GM23338 (cell line): ENCODE measurements around the gene TENM4. TPM values are rescaled to one million over a fixed set of nuclear protein-coding genes. Genes with fewer than 3 reads are reported as not detected.

Experiments used
- ATAC-seq: fragments of 200-7000 bp; cut with Tn5 transposase; 3 replicates; pipeline ENCODE4 v1.9.1; 2020
- DNase-seq: peaks from one replicate; pipeline ENCODE4 v3.0.0-alpha.2; 2015; ENCODE audit warnings: low spot score
- H2AFZ ChIP-seq: fragments of 200-600 bp; sonication (generic); 2 replicates; pipeline ENCODE4 v1.8.0; 2016; ENCODE audit warnings: antibody characterized with exemption, mild to moderate bottlenecking, moderate library complexity
- H3F3A ChIP-seq: fragments of 200-600 bp; sonication (generic); replicated peaks from 2 replicates; pipeline ENCODE4 v1.8.0; 2017; ENCODE audit warnings: antibody characterized with exemption, mixed run types, low read depth
- H3K27ac ChIP-seq: fragments of 200-600 bp; sonication (generic); 2 replicates; pipeline ENCODE4 v1.6.1; 2016; ENCODE audit warnings: low read depth
- H3K27me3 ChIP-seq: fragments of 200-600 bp; sonication (generic); 2 replicates; pipeline ENCODE4 v1.8.0; 2016; ENCODE audit warnings: mild to moderate bottlenecking, mixed run types, moderate library complexity; ENCODE audit not compliant: insufficient read depth
- H3K36me3 ChIP-seq: fragments of 200-600 bp; sonication (generic); 2 replicates; pipeline ENCODE4 v1.8.0; 2016; ENCODE audit warnings: mild to moderate bottlenecking; ENCODE audit not compliant: insufficient read depth
- H3K4me1 ChIP-seq: fragments of 200-600 bp; sonication (generic); 2 replicates; pipeline ENCODE4 v1.8.0; 2016; ENCODE audit warnings: mild to moderate bottlenecking, moderate library complexity; ENCODE audit not compliant: insufficient read depth
- H3K4me2 ChIP-seq: fragments of 200-600 bp; sonication (generic); 2 replicates; pipeline ENCODE4 v1.7.1; 2017; ENCODE audit warnings: mixed run types
- H3K4me3 ChIP-seq: fragments of 200-600 bp; sonication (generic); 2 replicates; pipeline ENCODE4 v1.6.1; 2016; ENCODE audit warnings: mixed run types
- H3K79me2 ChIP-seq: fragments of 200-600 bp; sonication (generic); replicated peaks from 2 replicates; pipeline ENCODE4 v1.8.0; 2017; ENCODE audit warnings: mild to moderate bottlenecking; ENCODE audit not compliant: insufficient read depth
- H3K9me2 ChIP-seq: fragments of 200-600 bp; sonication (generic); 2 replicates; pipeline ENCODE4 v1.8.0; 2017; ENCODE audit not compliant: insufficient read depth
- H4K20me1 ChIP-seq: fragments of 200-600 bp; sonication (generic); replicated peaks from 2 replicates; pipeline ENCODE4 v1.8.0; 2017; ENCODE audit warnings: mild to moderate bottlenecking; ENCODE audit not compliant: insufficient read depth
- H3K27ac Mint-ChIP-seq: 2 replicates; pipeline ENCODE4 v1.8.0; 2020; ENCODE audit warnings: inconsistent platforms, mild to moderate bottlenecking, moderate library complexity, mixed read lengths
- H3K27me3 Mint-ChIP-seq: 3 replicates; pipeline ENCODE4 v1.8.0; 2022; ENCODE audit warnings: low read depth, mild to moderate bottlenecking, moderate library complexity, mixed read lengths, inconsistent platforms; ENCODE audit not compliant: insufficient read depth, poor library complexity
- H3K36me3 Mint-ChIP-seq: 3 replicates; pipeline ENCODE4 v1.8.0; 2021; ENCODE audit warnings: low read depth, mild to moderate bottlenecking, inconsistent platforms, moderate library complexity, mixed read lengths
- H3K4me1 Mint-ChIP-seq: 3 replicates; pipeline ENCODE4 v1.8.0; 2020; ENCODE audit warnings: mild to moderate bottlenecking, inconsistent platforms, mixed read lengths
- H3K4me3 Mint-ChIP-seq: 3 replicates; pipeline ENCODE4 v1.8.0; 2021; ENCODE audit warnings: moderate library complexity, mild to moderate bottlenecking, inconsistent platforms, mixed read lengths
- H3K9me3 Mint-ChIP-seq: 3 replicates; pipeline ENCODE4 v1.8.0; 2020; ENCODE audit warnings: moderate library complexity, mild to moderate bottlenecking, inconsistent platforms, mixed read lengths
- POLR2AphosphoS5 ChIP-seq: IDR thresholded peaks from 2 replicates; pipeline ENCODE4 v1.6.1; 2016; ENCODE audit warnings: antibody characterized with exemption, low read depth
- REST ChIP-seq: IDR thresholded peaks from one replicate; pipeline ENCODE4 v1.6.1; 2018; ENCODE audit warnings: antibody characterized with exemption; ENCODE audit not compliant: unreplicated experiment
- ZNF114 ChIP-seq: fragments of 250-450 bp; sonication (Bioruptor Pico); IDR thresholded peaks from 2 replicates; pipeline ENCODE4 v1.5.0; 2020; ENCODE audit warnings: mild to moderate bottlenecking, moderate library complexity
- ZNF331 ChIP-seq: fragments of 250-450 bp; sonication (Bioruptor Pico); IDR thresholded peaks from 2 replicates; pipeline ENCODE4 v1.5.0; 2020; ENCODE audit warnings: low read depth, mild to moderate bottlenecking, moderate library complexity
- ZNF462 ChIP-seq: fragments of 250-450 bp; sonication (Bioruptor Pico); IDR thresholded peaks from 2 replicates; pipeline ENCODE4 v1.5.0; 2020; ENCODE audit warnings: mild to moderate bottlenecking, moderate library complexity
- polyA plus RNA-seq: library from polyadenylated mRNA; unstranded; fragments of >200 nt; fragmentation: Nextera tagmentation; extraction: Ambion mirVana; gene quantifications from 2 replicates; pipeline ENCODE4 v1.2.1, GENCODE V29; 2016
- total RNA-seq: library from RNA; depleted of rRNA; stranded (reverse); fragments of >200 nt; shearing (Covaris generic); gene quantifications from 2 replicates; pipeline ENCODE4 v1.2.3, GENCODE V29; 2014

TENM4 gene
- total and polyA plus RNA-seq, 2 experiments from 2014 or later = 7.3 TPM

- TF ChIP-seq ZNF462 (CRISPR knock-in tag) = no peak
- TF ChIP-seq POLR2AphosphoS5 = no peak
- no peak for TF ChIP-seq REST
Measured at GRCh38 chr11:79329561-79329960, 111.3 kb downstream of the TENM4 start (continued).

GRCh38 chr11:79328402-79328801 lies 112.4 kb downstream of the TENM4 start:
- no peak for DNase-seq
- peaks cover 18% of the 10 kb centered on the region for H3K4me1 ChIP-seq
- peaks cover 5% of the 10 kb centered on the region for H3K27me3 Mint-ChIP-seq
- H3F3A ChIP-seq = no peaks in the 10 kb centered on the region
- H3K4me3 ChIP-seq = no peak overlapping the region
- no peak overlapping the region for H3K4me3 Mint-ChIP-seq
- no peak for ATAC-seq
- H3K4me2 ChIP-seq = no peak overlapping the region
- H3K9me3 Mint-ChIP-seq = no peaks in the 10 kb centered on the region
- peaks cover 35% of the 10 kb centered on the region for H3K4me1 Mint-ChIP-seq
- no peaks in the 10 kb centered on the region for H3K36me3 Mint-ChIP-seq
- H3K27me3 ChIP-seq = no peaks in the 10 kb centered on the region
- no peaks in the 10 kb centered on the region for H4K20me1 ChIP-seq
- no peaks in the 10 kb centered on the region for H3K79me2 ChIP-seq
- H3K27ac Mint-ChIP-seq = no peak overlapping the region
- H2AFZ ChIP-seq = no peak overlapping the region
- H3K9me2 ChIP-seq = 0 out of 2 replicates have a peak, but pooled peaks cover 9% of the 10 kb centered on the region
- no peak overlapping the region for H3K27ac ChIP-seq
- no peaks in the 10 kb centered on the region for H3K36me3 ChIP-seq
- TF ChIP-seq ZNF114 (CRISPR knock-in tag) = no peak
- no peak for TF ChIP-seq ZNF462 (CRISPR knock-in tag)
- TF ChIP-seq ZNF331 (CRISPR knock-in tag) = no peak
